ENCODE data around the gene ANKS1B. TPM values are rescaled to one million over a fixed set of nuclear protein-coding genes. Genes with fewer than 3 reads are reported as not detected.
"Not testable (repeated sequence)": the region's sequence is repeated elsewhere in the genome, so short reads cannot be mapped to it uniquely, and the experiment has no call there.

ANKS1B gene
- total RNA-seq, 1 donor: 0.21 TPM

GRCh38 chr12:98985156-98985555 lies 999.6 kb downstream of the ANKS1B start:
- H3K4me1 ChIP-seq (ENCODE audit: insufficient read depth, low read length): no peaks in the 10 kb centered on the region
- H3K9me3 ChIP-seq (ENCODE audit: low read depth, low read length): no peaks in the 10 kb centered on the region
- H3K4me3 ChIP-seq (ENCODE audit: low read length): no peak overlapping the region
- no peaks in the 10 kb centered on the region for H3K27me3 ChIP-seq (ENCODE audit: insufficient read depth, low read length)

GRCh38 chr12:98983647-98984046 lies 1001.1 kb downstream of the ANKS1B start:
- Histone ChIP-seq H3K4me3 (ENCODE audit: low read length) (no peak overlapping the region), H3K4me1 (ENCODE audit: insufficient read depth, low read length) (no peaks in the 10 kb centered on the region), H3K9me3 (ENCODE audit: low read depth, low read length) (no peaks in the 10 kb centered on the region), H3K27me3 (ENCODE audit: insufficient read depth, low read length) (no peaks in the 10 kb centered on the region)

- no peak overlapping the region for H3K4me3 ChIP-seq (ENCODE audit: low read length)
- H3K27me3 ChIP-seq (ENCODE audit: insufficient read depth, low read length): no peaks in the 10 kb centered on the region
- no peaks in the 10 kb centered on the region for H3K9me3 ChIP-seq (ENCODE audit: low read depth, low read length)
- no peaks in the 10 kb centered on the region for H3K4me1 ChIP-seq (ENCODE audit: insufficient read depth, low read length)
Measured at GRCh38 chr12:98980508-98980907, 1004.2 kb downstream of the ANKS1B start.

GRCh38 chr12:98977186-98977585 lies 1007.5 kb downstream of the ANKS1B start:
- Histone ChIP-seq H3K27me3 (ENCODE audit: insufficient read depth, low read length) (no peaks in the 10 kb centered on the region), H3K4me3 (ENCODE audit: low read length) (no peak overlapping the region), H3K9me3 (ENCODE audit: low read depth, low read length) (no peaks in the 10 kb centered on the region), H3K4me1 (ENCODE audit: insufficient read depth, low read length) (no peaks in the 10 kb centered on the region)

- no peaks in the 10 kb centered on the region for H3K4me1 ChIP-seq (ENCODE audit: insufficient read depth, low read length)
- H3K9me3 ChIP-seq (ENCODE audit: low read depth, low read length): no peaks in the 10 kb centered on the region
- H3K27me3 ChIP-seq (ENCODE audit: insufficient read depth, low read length): no peaks in the 10 kb centered on the region
- H3K4me3 ChIP-seq (ENCODE audit: low read length): no peak overlapping the region
Measured at GRCh38 chr12:98974767-98975381, 1009.9 kb downstream of the ANKS1B start.

GRCh38 chr12:98973395-98973794 lies 1011.3 kb downstream of the ANKS1B start:
- Histone ChIP-seq H3K27me3 (ENCODE audit: insufficient read depth, low read length) (no peaks in the 10 kb centered on the region), H3K4me3 (ENCODE audit: low read length) (no peak overlapping the region), H3K4me1 (ENCODE audit: insufficient read depth, low read length) (no peaks in the 10 kb centered on the region), H3K9me3 (ENCODE audit: low read depth, low read length) (no peaks in the 10 kb centered on the region)

GRCh38 chr12:98970950-98971349 lies 1013.8 kb downstream of the ANKS1B start:
- Histone ChIP-seq H3K4me3 (ENCODE audit: low read length) (no peak overlapping the region), H3K9me3 (ENCODE audit: low read depth, low read length) (no peaks in the 10 kb centered on the region), H3K4me1 (ENCODE audit: insufficient read depth, low read length) (no peaks in the 10 kb centered on the region), H3K27me3 (ENCODE audit: insufficient read depth, low read length) (no peaks in the 10 kb centered on the region)

- no peak overlapping the region for H3K4me3 ChIP-seq (ENCODE audit: low read length)
- no peaks in the 10 kb centered on the region for H3K9me3 ChIP-seq (ENCODE audit: low read depth, low read length)
- no peaks in the 10 kb centered on the region for H3K27me3 ChIP-seq (ENCODE audit: insufficient read depth, low read length)
Measured at GRCh38 chr12:98970210-98970609, 1014.5 kb downstream of the ANKS1B start.

GRCh38 chr12:98968896-98969295 lies 1015.8 kb downstream of the ANKS1B start:
- Histone ChIP-seq H3K27me3 (ENCODE audit: insufficient read depth, low read length) (no peaks in the 10 kb centered on the region), H3K4me3 (ENCODE audit: low read length) (no peak overlapping the region), H3K4me1 (ENCODE audit: insufficient read depth, low read length) (no peaks in the 10 kb centered on the region), H3K9me3 (ENCODE audit: low read depth, low read length) (no peaks in the 10 kb centered on the region)

More at GRCh38 chr12:98970210-98970609, 1014.5 kb downstream of the ANKS1B start:
- no peaks in the 10 kb centered on the region for H3K4me1 ChIP-seq (ENCODE audit: insufficient read depth, low read length)

GRCh38 chr12:98957135-98957534 lies 1027.6 kb downstream of the ANKS1B start:
- not testable (repeated sequence) for H3K9me3 ChIP-seq (ENCODE audit: low read depth, low read length); H3K4me1 ChIP-seq (ENCODE audit: insufficient read depth, low read length); H3K4me3 ChIP-seq (ENCODE audit: low read length); H3K27me3 ChIP-seq (ENCODE audit: insufficient read depth, low read length)

- Histone ChIP-seq H3K9me3 (ENCODE audit: low read depth, low read length) (no peaks in the 10 kb centered on the region), H3K27me3 (ENCODE audit: insufficient read depth, low read length) (no peaks in the 10 kb centered on the region), H3K4me1 (ENCODE audit: insufficient read depth, low read length) (no peaks in the 10 kb centered on the region), H3K4me3 (ENCODE audit: low read length) (no peak overlapping the region)
Measured at GRCh38 chr12:98955284-98955683, 1029.5 kb downstream of the ANKS1B start.

- H3K9me3 ChIP-seq (ENCODE audit: low read depth, low read length): no peaks in the 10 kb centered on the region
- no peaks in the 10 kb centered on the region for H3K27me3 ChIP-seq (ENCODE audit: insufficient read depth, low read length)
- H3K4me1 ChIP-seq (ENCODE audit: insufficient read depth, low read length): no peaks in the 10 kb centered on the region
- H3K4me3 ChIP-seq (ENCODE audit: low read length): no peak overlapping the region
Measured at GRCh38 chr12:98954506-98954905, 1030.2 kb downstream of the ANKS1B start.

GRCh38 chr12:98951406-98951805 lies 1033.3 kb downstream of the ANKS1B start:
- Histone ChIP-seq H3K4me3 (ENCODE audit: low read length) (no peak overlapping the region), H3K4me1 (ENCODE audit: insufficient read depth, low read length) (no peaks in the 10 kb centered on the region), H3K9me3 (ENCODE audit: low read depth, low read length) (no peaks in the 10 kb centered on the region), H3K27me3 (ENCODE audit: insufficient read depth, low read length) (no peaks in the 10 kb centered on the region)

GRCh38 chr12:98948343-98948949 lies 1036.3 kb downstream of the ANKS1B start:
- no peaks in the 10 kb centered on the region for H3K4me1 ChIP-seq (ENCODE audit: insufficient read depth, low read length)
- H3K4me3 ChIP-seq (ENCODE audit: low read length): no peak overlapping the region
- no peaks in the 10 kb centered on the region for H3K27me3 ChIP-seq (ENCODE audit: insufficient read depth, low read length)
- H3K9me3 ChIP-seq (ENCODE audit: low read depth, low read length): no peaks in the 10 kb centered on the region

- no peak overlapping the region for H3K4me3 ChIP-seq (ENCODE audit: low read length)
- no peaks in the 10 kb centered on the region for H3K9me3 ChIP-seq (ENCODE audit: low read depth, low read length)
- H3K4me1 ChIP-seq (ENCODE audit: insufficient read depth, low read length): no peaks in the 10 kb centered on the region
- no peaks in the 10 kb centered on the region for H3K27me3 ChIP-seq (ENCODE audit: insufficient read depth, low read length)
Measured at GRCh38 chr12:98945864-98946263, 1038.9 kb downstream of the ANKS1B start.

- no peaks in the 10 kb centered on the region for H3K9me3 ChIP-seq (ENCODE audit: low read depth, low read length)
- H3K27me3 ChIP-seq (ENCODE audit: insufficient read depth, low read length): no peaks in the 10 kb centered on the region
- H3K4me3 ChIP-seq (ENCODE audit: low read length): no peak overlapping the region
- H3K4me1 ChIP-seq (ENCODE audit: insufficient read depth, low read length): no peaks in the 10 kb centered on the region
Measured at GRCh38 chr12:98939926-98940325, 1044.8 kb downstream of the ANKS1B start.

Measured in mononuclear cell (primary cell).